ENCODE results near the gene ZHX3. TPM values are rescaled to one million over a fixed set of nuclear protein-coding genes. Genes with fewer than 3 reads are reported as not detected.
"Not testable (repeated sequence)": the region's sequence is repeated elsewhere in the genome, so short reads cannot be mapped to it uniquely, and the experiment has no call there.

ZHX3 gene
- total RNA-seq, 1 experiment from 2014 or later: 35.1 TPM

- DNase-seq (ENCODE audit: low read depth): peak; percentile 75
Observed at GRCh38 chr20:41136680-41137613, 180.6 kb downstream of the ZHX3 start, which contains the start of gene PLCG1. Gene PLCG1 (plus strand): TSS chr20:41137543. CDS start chr20:41137642, 99 bp downstream.

- DNase-seq (ENCODE audit: low read depth): no peak
Observed at GRCh38 chr20:41135888-41136679, 181.4 kb downstream of the ZHX3 start.

- no peak for DNase-seq (ENCODE audit: low read depth)
Observed at GRCh38 chr20:41135187-41135887, 182.2 kb downstream of the ZHX3 start.

- no peak for DNase-seq (ENCODE audit: low read depth)
Observed at GRCh38 chr20:41134362-41135186, 183.0 kb downstream of the ZHX3 start.

- no peak for DNase-seq (ENCODE audit: low read depth)
Observed at GRCh38 chr20:41133709-41134361, 183.7 kb downstream of the ZHX3 start.

- DNase-seq (ENCODE audit: low read depth): not testable (repeated sequence)
Observed at GRCh38 chr20:41132388-41132775, 185.1 kb downstream of the ZHX3 start.

- DNase-seq (ENCODE audit: low read depth): no peak
Observed at GRCh38 chr20:41131594-41132387, 185.7 kb downstream of the ZHX3 start.

Other genes with a start within 250 kb of the ZHX3 start
- gene PLCG1, start 180.2 kb downstream of the ZHX3 start, total RNA-seq (2014; rRNA removed): 75.9 and 81.2 TPM in 2 replicates
- 15.3 and 19.1 TPM in 2 replicates for gene LPIN3, start 23.1 kb upstream of the ZHX3 start, total RNA-seq (2014; rRNA removed)
- gene EMILIN3, start 49.1 kb upstream of the ZHX3 start, total RNA-seq (2014; rRNA removed): not detected in 2 replicates

All from LHCN-M2 (cell line).